NCI-H146 treated with DMSO at 0.1 percent for 48 hours (cell line): ENCODE results near the gene DLGAP1.
"Not testable (repeated sequence)": the region's sequence is repeated elsewhere in the genome, so short reads cannot be mapped to it uniquely, and the experiment has no call there.

Experiments
- DNase-seq: peaks from one replicate; lab custom pipeline; 2025; ENCODE audit not compliant: unreplicated experiment; lab: John Stamatoyannopoulos, UW

Gene DLGAP1

DNA sequence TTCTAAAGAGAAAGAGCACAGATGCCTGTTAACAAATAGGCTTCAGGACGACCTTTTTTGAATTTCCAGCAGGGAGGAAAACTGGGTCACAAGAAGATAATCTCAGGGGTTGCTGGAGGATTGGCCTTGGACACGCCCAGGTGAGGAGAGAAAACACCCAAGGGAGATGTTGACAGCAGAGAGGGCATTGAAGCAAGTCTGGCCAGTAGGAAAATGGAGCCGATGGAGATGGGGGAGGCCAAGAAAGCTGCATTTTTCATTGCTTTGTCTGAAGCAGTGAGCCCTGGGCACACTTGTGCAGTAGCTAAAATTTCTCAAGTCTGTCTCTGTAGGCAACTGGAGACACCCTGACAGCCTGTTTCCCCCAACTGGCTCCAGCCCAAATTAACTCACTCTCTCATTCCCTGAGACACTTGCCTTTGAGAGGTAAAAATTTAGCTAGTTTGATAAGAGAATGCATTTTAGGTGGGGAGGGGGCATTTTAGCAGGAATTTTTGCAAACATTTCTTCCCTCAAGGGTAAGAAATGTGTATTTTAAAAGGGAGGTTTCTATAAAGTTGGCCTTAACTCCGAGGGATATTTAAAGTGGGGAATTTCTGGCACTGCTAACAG is 839.6 kb downstream of the DLGAP1 start:
- DNase-seq = no peak

DNA sequence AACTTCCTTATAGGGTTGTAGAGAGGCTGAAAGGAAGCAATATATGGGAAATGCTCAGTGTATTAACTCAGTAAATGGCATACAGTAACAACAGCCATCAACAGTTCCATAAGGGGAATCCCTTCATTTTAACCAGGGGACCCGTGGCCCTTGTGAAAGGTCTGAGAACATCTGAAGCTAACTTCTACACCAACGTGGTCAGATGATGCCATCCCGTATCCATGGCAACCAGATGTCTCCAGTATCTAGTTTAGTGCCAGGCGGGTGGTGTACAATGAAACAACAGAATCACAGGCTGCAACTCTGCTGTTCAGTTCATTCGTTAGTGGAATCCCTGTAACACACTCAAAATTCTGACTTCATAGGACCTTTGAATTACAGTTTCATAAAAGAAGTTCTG is 842.8 kb downstream of the DLGAP1 start:
- no peak for DNase-seq

DNA sequence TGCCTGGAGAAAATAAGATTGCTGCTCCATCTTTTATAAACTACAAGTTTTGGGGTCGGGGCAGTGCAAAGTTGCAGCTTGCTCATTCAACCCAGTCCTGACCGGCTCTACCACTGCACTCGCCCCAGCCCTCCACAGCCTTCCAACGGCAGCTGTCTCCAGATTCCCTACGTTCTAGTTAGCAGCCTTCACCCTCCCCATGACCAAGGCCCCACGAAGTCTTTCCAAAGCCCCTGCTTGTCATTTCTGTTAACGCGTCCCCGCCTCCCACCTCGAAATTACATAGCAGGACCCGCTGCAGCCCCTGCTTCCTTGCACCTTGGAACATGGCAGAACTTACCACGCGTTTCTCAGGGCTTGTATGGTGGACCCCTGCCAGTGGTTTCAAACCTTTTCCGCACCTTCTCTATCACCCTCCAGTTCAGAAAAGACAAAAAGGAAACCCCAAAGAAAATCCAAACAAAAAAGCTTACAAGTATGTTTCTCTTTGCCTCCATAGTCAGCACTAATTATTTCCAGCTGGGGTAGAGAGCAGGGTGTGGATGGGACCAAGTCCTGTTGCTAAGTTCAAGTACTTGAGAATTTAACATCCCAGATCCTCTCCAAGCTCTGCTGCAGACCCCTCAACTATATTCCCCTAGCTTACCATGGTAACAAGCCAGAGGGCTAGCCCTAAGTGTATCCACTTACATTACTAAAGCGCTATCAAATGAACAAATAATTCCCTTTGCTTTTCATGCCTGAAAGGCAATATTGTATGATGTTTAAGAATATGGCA is 843.6 kb downstream of the DLGAP1 start:
- DNase-seq = no peak

GRCh38 chr18:3610813-3611212 is 844.3 kb downstream of the DLGAP1 start:
- DNase-seq = no peak

DNA sequence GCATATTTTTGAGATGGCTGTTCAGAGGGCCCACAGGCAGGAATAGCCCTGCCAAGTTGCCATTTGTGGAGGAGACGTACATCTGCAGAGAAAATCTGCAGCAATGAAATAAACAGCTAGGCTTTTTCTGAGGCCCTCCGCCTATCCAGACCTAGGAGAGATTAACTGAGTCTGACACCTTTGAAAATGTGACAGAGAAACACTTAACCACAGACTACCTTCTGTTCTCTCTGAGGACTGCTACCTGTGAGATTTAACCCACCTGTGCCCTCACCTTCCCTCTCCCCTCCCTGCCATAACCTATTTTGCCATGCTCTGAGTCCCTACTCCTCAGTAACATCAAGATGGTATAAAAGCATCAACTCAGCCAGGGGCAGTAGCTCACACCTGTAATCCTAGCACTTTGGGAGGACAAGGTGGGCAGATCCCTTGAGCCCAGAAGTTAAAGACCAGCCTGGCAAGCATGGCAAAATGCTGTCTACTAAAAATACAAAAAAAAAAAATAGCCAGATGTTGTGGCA is 844.9 kb downstream of the DLGAP1 start:
- no peak for DNase-seq

- DNase-seq = no peak
Measured at GRCh38 chr18:3608488-3608887, 846.6 kb downstream of the DLGAP1 start.

DNA sequence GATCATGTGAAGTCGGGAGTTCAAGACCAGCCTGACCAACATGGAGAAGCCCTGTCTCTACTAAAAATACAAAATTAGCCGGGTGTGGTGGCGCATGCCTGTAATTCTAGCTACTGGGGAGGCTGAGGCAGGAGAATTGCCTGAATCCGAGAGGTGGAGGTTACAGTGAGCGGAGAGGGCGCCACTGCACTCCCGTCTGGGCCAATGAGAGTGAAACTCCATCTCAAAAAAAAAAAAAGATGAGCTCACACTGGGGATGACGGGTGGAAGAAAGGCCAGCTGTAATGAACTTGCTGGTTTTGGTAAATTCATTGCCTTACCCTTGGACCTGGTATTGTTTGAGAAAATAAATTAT is 847.0 kb downstream of the DLGAP1 start:
- not testable (repeated sequence) for DNase-seq

GRCh38 chr18:3607309-3608098 is 847.6 kb downstream of the DLGAP1 start:
- DNase-seq = no peak

GRCh38 chr18:3606863-3607262 is 848.2 kb downstream of the DLGAP1 start:
- not testable (repeated sequence) for DNase-seq

GRCh38 chr18:3605954-3606443 is 849.1 kb downstream of the DLGAP1 start:
- no peak for DNase-seq

DNA sequence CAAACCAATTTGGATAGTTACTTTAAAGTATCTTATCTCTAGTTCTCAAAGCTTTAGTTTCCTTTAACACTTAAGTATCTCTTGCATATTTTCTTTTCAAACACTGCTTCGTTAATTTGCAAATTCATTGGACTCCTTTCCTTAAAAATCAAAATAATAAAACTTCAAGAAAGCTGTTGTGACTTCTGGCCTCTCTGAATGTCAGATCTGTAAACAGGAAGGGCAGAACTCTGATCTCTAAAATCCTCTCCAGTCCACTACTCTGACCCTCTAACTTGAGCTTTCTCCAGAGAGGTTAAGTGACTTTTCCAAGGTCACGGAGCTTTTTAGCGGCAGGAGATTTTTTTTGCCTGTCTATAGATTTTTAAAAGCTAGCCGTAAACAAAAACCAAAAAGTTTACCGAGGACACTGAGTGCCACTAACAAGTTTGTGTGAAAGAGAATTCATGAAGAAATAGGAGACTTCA is 849.6 kb downstream of the DLGAP1 start:
- no peak for DNase-seq

- no peak for DNase-seq
Measured at GRCh38 chr18:3604498-3605408, 850.4 kb downstream of the DLGAP1 start.

DNA sequence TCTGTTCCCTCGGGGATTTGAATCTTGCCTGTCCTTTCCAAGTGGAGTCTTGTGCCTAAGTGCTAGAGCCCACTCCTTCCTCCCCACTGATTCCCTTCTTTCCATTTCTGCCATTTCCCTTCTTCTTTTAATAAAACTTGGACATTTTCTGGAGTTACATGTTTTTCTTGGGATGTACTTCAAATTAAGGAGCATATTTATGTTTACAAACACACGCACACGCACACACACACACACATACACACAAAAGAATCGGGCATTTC is 850.9 kb downstream of the DLGAP1 start:
- DNase-seq = no peak

DNA sequence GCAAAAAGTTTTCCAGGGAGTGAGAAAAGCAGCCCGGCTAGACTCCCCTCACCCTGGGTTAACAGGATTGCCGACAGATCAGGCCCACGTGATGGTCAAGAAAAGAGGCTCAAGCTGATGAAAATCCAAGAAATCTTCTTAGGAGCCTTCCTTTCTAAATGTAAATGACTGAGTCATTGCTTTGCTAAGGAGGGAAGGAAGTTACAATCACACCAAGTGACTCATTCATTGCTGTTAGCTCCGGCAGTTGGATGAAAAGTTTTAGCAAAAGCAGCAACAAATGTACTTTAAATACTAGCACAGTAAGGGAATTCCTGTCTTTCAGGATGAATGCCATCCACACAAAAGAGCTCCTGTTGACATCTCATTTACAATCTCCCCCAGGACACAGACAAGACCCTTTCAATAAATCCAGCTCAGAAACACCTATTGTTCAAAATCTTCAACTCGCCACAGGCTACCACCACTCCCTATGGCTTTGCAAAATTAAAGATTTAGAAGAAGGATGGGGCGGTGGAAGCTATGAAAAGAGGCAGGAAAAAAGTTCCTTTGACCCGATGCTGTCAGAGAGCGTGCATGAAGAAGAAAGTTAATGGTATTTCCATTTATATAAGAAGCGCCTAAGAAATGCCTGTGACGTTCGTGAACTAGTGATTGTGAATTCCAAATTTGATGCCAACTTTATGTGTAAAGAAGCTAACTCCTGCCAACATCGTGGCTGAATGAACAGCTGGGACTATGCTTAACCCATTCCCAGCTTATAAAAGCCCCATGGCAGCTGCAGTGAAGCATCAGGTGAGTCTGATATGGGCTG is 851.5 kb downstream of the DLGAP1 start:
- DNase-seq = peak; percentile 36

GRCh38 chr18:3601106-3601755 is 853.9 kb downstream of the DLGAP1 start:
- not testable (repeated sequence) for DNase-seq

- no peak for DNase-seq
Measured at GRCh38 chr18:3599861-3600260, 855.2 kb downstream of the DLGAP1 start.

- no peak for DNase-seq
Measured at GRCh38 chr18:3599195-3599594, 855.9 kb downstream of the DLGAP1 start.

GRCh38 chr18:3598581-3598980 is 856.5 kb downstream of the DLGAP1 start:
- DNase-seq = no peak
